Superior temporal gyrus (tissue), 1 donor: ENCODE data around the gene RASD2.
"Not testable (repeated sequence)": the region's sequence is repeated elsewhere in the genome, so short reads cannot be mapped to it uniquely, and the experiment has no call there.

Experiments used
- DNase-seq: peaks from one replicate; pipeline ENCODE4 v3.0.0-alpha.2; 2016; ENCODE audit errors: extremely low spot score

Gene RASD2, protein sequence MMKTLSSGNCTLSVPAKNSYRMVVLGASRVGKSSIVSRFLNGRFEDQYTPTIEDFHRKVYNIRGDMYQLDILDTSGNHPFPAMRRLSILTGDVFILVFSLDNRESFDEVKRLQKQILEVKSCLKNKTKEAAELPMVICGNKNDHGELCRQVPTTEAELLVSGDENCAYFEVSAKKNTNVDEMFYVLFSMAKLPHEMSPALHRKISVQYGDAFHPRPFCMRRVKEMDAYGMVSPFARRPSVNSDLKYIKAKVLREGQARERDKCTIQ

DNA sequence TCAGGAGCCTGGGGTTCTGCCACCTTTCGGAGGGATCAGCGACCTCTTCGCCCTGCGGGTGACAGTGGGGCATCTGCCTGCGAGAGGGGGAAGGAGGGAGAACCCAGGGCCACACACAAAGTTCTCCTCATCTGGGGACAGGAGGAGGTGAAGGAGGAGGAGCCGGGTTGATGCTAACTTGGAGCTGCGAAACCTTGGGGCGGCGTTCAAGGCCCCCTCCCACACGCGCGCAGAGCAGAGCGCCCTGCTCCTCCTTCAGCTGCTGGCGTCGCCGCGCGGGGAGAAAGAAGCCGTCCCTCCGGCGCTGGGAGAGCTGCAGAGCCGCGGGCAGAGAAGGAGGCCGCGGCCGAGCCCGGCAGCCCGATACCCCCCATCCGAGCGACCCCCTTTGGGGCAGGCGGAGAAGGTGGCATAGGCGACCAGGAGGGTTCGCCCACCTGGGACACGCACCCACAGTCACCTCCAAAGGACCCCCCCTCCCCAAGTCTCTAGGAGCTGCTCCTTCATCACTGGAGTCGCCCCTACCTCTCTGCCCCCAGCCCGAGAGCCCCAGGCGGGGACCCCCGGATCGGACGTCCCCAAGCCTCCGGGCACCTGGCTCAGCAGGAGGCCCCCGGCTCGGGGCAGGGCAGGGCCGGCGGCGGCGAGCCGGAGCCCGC is at the start of gene RASD2:
TSS of gene RASD2 (plus strand) at position 237 of the 659 bp plus-strand sequence. CDS start 5,979 bp downstream, outside the sequence.
- DNase-seq: peak; percentile 41

DNA sequence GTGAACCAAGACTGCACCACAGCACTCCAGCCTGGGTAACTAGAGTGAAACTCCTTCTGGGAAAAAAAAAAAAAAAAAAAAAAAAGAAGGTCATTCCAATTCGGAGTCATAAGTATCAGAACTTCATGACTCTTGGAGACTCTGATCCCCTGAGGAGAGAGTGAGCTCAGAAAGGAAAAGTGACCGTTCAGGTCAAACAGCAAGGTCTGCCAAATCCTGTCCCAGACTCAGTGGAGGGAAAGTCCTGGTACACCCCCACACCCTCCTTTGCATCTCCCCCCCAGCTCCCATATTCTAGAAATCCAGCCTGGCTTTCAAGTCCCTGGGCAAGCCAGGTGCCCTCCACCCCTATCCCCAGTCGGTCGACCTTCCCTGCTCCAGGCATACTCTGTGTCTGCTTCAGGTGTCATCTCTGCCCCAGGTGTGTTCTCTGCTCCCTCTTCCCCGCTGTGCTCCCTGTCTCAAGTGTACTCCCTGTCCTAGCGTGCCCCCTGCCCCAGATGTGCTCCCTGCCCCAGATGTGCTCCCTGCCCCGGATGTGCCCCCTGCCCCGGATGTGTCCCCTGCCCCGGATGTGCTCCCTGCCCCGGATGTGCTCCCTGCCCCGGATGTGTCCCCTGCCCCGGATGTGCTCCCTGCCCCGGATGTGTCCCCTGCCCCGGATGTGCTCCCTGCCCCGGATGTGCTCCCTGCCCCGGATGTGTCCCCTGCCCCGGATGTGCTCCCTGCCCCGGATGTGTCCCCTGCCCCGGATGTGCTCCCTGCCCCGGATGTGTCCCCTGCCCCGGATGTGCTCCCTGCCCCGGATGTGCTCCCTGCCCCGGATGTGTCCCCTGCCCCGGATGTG is 49.3 kb upstream of the RASD2 start:
- DNase-seq: not testable (repeated sequence)

DNA sequence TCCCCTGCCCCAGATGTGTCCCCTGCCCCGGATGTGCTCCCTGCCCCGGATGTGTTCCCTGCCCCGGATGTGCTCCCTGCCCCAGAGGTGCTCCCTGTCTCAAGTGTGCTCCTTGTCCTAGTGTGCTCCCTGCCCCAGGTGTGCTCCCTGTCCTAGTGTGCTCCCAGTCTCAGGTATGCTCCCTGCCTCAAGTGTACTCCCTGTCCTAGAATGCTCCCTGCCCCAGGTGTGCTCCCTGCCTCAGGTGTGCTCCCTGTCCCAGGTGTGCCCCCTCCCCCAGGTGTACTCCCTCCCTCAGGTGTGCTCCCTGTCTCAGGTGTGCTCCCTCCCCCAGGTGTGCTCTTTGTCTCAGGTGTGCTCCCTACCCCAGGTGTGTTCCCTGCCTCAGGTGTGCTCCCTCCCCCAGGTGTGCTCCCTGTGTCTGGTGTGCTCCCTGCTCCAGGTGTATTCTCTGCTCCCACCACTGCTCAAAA is 48.7 kb upstream of the RASD2 start:
- DNase-seq: no peak

DNA sequence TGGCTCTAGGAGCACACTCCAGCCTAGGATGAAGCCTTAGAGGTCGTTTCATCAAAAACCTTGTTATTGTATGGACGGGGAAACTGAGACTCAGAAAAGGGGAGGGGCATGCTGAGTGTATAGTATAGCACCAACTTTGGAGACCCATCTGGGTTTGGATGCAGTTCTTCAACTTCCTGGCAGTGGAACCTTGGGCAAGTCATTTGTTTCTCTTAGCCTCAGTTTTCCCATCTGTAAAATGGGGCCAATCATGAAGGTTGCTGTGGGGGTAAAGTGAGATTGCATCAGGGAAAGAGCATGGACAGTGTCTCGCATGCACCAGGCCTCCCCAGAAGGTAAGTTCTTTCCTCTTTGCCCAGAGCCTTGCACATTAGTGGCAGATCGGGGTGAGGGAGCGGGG is 47.6 kb upstream of the RASD2 start:
- no peak for DNase-seq

DNA sequence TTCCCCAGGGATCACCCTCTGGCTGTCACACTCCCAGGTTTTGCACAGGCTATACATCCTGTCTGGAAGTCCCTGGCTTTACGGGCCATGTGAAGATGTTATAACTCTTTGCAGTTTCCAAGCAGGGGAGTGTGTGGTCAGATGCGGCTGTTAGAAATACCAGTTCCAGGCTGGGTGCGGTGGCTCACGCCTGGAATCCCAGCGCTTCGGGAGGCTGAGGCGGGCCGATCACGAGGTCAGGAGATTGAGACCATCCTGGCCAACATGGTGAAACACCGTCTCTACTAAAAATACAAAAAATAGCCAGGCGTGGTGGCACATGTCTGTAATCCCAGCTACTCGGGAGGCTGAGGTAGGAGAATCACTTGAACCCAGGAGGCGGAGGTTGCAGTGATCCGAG is 44.9 kb upstream of the RASD2 start:
- DNase-seq: not testable (repeated sequence)

DNA sequence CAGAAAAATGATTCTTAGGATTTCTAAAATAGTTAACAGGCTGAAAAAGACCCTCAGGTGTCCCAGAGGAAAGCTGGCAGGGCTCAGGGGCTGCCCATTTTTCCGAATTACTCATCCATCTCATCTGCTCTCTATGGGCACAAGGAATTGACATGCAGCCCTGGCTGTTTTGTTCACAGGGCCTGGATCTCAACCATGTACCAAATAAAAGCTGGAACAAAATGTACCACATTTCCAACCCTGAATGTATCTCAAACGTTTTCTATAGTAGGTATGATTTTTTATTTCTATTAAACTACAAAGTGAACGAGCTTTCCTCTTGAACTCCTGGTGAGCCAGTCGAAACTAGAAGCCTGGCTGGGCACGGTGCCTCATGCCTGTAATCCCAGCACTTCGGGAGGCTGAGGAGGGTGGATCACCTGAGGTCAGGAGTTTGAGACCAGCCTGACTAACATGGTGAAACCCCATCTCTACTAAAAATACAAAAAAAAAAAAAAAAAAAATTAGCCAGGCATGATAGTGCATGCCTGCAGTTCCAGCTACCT is 43.8 kb upstream of the RASD2 start:
- no peak for DNase-seq

DNA sequence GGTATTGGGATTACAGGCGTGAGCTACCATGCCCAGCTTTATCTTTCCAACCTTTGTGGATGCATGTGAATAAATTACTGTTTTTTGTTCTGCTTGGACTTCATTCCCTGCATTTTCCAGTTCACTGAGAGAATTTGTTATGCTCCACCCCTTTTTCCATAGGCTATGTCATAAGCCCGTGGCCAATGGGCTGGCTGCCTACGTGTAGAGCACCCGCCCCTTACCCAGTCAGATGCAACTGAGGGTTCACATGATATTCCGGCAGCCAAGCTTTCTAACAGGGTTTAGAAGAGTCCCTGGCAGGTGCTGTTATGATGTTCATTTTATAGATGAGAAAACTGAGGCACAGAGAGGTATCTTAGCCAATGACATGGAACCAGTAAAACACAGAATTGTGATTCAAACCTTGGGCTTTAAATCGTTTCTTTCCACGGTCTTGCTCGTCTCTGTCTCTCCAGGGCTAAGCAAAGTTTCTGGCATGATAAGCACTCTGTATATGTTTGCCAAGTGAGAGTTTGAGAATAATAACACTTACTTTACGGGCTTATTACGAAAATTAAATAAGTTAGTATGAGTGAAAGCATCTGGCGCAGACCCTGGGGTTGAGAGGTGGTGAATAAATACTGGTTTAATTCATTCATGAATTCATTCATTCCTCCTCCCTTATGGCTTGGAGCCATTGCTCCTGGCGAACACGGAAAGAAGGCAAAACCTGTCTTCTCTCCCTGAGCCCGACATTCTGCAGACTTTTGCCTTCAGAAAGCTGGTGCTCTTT is 42.4 kb upstream of the RASD2 start:
- DNase-seq: no peak

DNA sequence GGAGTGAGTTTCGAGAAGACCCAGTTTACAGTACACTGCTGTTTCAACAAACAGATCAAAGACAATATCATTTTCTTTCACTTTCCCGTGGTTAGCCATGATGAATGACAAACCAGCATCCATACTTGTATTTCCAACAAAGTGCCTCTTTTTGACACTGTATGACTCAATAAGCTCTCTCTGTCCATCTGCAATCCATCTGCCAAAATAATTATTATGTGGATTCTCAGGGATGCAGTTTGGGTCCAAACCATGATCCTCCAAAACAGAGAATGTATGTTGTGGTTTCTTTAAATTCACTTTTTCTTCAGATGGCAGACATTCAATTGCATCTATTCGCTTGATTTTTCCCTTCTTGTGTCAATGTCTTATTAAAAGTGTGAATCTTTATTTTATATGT is 37.8 kb upstream of the RASD2 start:
- DNase-seq: no peak

DNA sequence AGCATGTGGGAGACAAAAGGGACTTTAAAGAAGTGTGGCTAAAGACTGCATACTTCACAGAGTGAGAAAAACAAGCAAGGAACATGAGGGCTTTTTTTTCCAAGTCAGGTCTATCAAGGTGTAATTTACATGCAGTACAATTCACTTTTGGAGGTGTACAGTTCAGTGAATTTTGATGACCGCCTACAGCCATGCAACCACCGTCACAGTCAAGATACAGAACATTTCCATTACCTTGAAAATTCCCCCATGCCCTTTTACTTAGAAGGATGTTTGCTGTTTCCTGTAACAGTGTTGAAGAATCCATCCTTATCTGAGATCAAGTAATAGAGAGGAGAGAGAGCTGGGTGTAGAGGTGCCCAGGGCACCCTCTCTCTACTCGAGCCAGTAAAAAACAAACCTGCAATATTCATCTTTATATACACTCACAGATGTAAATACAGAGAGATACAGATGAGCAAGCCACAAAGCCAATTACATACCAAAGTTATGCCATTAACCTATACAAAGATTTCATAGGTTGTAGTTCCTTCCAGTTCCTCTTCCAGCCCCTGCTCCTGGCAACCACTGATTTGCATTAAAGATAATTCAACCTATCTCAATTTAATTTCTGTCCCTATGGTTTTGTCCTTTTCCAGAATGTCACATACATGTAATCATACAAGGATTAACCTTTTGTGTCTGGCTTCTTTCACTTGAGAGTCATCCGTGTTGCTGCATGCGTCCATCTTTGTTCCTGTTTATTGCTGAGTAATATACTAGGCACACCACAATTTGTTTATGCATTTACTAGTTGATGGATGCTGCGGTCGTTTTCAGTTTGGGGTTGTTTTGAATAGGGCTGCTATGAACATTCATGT is 35.0 kb upstream of the RASD2 start:
- DNase-seq: no peak

DNA sequence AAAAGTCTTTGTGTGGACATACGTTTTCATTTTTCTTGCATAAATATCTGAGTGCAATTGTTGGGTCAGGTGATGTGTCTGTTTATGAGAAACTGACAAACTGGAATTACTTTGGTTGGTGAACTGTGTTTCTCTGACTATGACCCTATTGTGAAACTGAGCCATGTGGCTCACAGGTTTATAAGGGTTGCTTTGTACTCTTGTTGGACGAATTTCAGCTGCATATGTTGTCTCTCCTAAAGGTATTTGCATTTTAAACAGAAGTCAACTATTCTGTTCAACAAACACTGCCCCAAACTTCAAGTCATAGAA is 34.4 kb upstream of the RASD2 start:
- peak; percentile 35 for DNase-seq

DNA sequence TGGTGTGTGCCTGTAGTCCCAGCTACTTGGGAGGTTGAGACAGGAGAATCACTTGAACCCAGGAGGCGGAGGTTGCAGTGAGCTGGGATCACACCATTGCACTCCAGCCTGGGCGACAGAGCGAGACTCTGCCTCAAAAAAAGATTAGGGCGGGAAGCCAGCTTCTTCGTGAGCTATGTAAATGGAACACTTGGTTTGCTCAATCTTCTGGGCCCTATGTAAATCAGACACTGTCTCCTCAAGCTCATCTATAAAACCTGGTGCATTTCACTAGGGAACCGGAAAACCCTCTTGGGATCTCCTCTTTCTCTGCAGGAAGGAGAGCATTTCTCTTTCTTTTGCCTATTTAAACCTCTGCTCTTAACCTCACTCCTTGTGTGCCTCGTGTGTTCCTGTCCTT is 32.8 kb upstream of the RASD2 start:
- DNase-seq: not testable (repeated sequence)

DNA sequence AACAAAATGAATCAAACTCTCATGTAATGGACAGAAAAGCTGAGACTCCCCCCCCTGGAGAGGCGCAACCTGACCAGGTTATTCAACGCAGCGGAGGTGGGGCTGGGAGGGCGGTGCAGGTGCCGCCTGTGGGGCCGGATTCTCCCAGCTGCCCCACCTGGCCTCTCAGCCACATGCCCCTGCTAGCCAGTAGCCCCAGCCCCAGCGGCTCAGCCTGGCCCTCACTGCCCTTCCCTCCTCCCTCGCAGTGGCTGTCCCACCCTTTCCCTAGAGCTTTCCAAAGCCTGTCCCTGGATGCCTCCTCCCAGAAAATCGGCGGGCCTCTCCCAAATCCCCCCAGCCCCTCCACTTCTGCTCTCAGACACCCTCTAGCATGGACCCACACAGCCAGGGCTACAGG is 31.2 kb upstream of the RASD2 start:
- DNase-seq: no peak

DNA sequence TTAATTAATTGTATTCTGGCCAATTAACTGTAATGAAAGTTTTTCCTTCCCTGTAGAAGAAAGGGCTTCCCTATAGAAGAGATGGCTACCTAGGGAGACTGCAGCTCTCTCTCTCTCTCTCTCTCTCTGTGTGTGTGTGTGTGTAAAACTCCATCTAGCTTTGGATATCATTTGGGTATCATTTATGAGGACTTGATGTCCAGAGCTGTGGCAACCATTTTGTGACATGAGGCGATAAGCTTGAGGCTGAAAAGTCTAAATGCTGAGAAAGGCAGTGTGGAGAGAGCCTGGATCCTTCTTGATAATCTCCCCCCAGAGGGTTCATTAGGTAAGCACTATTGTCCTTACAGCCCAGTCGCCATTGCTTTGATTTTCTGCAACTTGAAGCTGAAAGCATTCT is 30.7 kb upstream of the RASD2 start:
- DNase-seq: no peak

DNA sequence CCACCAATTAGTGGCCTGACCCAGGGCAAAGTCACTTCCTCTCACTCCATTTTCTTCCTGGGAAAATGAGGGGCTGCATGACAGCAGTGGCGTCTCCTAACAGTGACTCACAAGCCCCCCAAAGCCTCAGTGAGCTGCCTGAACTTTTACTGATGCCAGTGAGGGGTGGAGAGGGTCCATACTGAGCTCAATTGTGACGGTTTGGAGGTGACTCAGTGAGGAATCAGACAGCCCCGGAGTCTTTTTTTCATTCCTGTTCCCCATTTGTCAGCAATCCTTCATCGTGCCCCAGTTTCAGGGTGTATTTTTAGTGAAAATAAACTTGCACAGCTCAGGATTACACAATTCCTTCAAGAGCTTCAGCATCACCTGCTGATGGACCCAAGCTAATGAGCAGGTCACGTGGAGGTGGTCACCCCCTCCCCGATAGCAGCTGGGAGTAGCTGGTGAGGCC is 30.1 kb upstream of the RASD2 start:
- peak; percentile 32 for DNase-seq

DNA sequence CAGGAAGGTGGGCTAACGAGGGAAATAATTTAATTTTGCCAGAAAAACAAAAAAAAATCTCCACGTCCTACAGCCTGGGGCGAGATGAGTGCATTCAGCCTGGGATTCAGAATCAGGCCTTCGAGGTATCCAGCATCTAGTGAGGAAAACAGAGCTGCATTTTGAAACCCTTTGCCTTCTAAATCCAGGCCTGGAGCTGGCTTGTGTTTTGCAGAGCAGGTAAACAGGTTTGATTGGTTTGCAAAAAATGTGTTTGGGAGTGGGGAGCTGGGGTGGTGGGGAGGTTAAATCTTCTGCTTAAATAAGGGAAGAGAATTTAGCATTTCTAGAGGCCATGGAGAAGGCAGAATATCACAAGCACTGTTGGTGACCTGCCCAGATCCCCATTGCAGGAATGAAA is 29.7 kb upstream of the RASD2 start:
- DNase-seq: no peak

DNA sequence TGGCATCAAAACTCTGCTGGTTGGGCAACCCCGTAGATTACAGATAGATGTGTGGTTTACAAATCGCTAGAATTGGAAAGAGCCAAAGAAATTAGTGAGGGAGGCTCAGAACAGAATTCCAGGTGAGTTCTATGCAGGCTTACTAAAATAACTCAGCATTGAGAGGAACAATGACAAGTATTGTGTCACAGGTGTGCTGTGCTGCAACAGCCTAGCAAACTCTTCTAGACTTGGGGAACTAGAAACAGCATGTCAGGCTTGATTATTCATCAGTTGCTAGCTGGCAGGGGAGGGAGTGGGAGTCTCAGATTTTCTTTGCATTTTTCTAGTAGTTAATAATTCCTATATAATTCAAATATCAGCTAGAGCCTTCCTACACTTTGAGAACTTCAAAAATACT is 26.3 kb upstream of the RASD2 start:
- no peak for DNase-seq

DNA sequence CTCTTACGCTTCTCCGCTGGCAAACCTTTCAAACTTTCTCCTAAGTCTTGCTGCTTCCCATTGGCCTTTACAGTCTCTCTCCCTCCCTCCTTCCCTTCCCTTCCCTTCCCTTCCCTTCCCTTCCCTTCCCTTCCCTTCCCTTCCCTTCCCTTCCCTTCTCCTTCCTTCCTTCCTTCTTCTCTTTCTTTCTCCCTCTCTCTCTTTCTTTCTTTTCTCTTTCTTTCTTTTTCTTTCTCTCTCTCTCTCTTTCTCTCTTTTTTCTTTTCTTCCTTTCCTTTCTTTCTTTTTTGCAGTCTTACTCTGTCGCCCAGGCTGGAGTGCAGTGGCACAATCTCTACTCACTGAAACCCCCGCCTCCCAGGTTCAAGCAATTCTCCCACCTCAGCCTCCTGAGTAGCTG is 24.7 kb upstream of the RASD2 start:
- DNase-seq: not testable (repeated sequence)

DNA sequence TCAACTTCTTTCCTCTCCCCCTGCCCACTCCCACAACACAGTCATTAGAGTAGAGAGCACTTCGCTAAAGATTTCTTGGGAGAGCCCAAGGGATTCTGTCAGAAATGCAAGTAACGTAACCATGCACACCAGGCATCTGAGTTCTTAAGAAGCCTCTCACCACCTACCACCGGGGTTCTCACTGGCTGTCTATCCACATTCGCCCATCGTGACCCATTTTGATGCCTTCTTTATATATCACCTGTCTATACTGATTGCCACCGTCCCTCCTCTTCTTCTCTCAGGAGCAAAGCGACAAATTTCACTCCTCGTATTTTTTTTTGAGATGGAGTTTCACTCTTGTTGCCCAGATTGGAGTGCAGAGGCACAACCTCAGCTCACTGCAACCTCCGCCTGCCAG is 23.9 kb upstream of the RASD2 start:
- no peak for DNase-seq

DNA sequence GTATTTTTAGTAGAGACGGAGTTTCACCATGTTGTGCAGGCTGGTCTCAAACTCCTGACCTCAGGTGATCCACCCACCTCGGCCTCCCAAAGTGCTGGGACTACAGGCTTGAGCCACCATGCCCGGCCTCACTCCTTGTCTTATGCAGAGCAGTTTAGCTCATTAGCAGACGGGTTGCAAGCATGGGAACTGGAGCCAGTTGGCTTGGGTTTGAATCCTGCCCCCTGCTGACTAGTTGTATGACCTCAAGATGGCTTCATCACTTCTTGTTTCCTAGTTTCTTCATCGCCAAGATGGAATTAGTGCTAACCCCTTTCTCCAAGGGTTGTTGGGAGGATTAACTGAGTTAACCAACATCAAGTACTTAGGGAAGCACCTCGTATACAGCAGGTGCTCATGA is 23.4 kb upstream of the RASD2 start:
- no peak for DNase-seq

DNA sequence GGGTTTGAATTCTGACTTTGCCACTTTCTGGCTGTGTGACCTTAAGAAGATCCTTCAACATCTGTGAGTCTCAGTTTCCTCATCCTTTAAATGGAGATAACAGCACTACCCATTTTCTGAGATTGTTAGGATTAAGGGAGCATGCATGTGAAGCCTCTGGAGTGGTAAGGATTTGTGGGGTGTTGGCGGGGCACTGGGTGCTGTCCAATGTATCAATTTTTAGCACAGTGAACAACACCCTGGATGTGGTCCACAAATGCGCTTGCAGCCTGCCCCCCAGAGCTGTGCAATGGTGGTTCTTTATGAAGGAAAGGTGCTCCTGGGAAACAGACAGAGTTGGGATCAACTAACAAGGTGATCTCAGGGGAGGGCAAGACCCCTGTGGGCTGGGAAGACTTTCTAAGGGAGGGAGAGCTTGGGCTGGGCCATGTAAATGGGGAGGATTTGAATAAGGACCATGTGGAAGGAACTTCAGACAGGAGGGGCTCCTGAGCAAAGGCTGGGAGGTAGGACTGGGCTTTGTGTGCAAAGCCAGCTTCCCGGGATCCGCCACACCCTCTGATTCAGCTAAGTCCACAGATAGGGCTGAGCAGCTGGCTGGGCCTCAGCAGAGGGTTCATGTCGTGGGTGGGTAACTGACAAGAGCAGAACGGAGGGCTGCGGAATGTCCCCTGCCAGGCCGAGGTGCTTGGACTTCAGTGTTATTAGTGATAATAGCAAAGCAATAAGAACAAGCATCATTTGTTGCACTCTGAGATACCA is 22.7 kb upstream of the RASD2 start:
- DNase-seq: no peak
